Measurements from ENCODE around the gene SPDYE6. TPM values are rescaled to one million over a fixed set of nuclear protein-coding genes. Genes with fewer than 3 reads are reported as not detected.

The SPDYE6 gene
- total RNA-seq, 1 donor from 2014 or later: not detected

DNA sequence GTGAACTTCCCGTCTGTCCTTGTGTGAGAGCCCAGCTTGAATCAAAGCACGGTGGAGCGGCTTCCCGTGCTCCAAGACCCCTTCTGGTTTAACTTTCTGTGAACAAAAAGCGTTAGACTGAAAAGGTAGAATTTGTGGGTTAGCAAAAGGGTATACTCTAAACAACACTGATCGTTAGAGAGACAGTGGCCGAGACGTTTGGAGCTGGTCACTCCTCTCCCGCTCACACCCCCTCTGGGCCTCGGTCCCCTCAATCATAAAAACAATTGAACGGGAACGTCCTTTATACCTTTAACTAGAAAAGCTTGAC lies 40.4 kb upstream of the SPDYE6 start:
- Histone ChIP-seq H3K36me3 (peaks cover 0 to 24% of the 10 kb centered on the region in 2 donors), H3K27me3 (no peaks in the 10 kb centered on the region), H3K4me3 (peak overlapping the region; percentile 56 to 82), H3K4me1 (peaks cover 18% of the 10 kb centered on the region), H3K27ac (peak overlapping the region; percentile 86), H3K9me3 (no peaks in the 10 kb centered on the region)
- no peak for DNase-seq (ENCODE audit: extremely low spot score in 2 of 2)
- TF ChIP-seq POLR2AphosphoS5 (IDR thresholded peaks at IDR 0.05; ENCODE audit: insufficient read depth in 1 of 2, low read depth in 1 of 2): no peak
- no peak for TF ChIP-seq POLR2A (IDR thresholded peaks at IDR 0.05)
- TF ChIP-seq, protein P1, sequence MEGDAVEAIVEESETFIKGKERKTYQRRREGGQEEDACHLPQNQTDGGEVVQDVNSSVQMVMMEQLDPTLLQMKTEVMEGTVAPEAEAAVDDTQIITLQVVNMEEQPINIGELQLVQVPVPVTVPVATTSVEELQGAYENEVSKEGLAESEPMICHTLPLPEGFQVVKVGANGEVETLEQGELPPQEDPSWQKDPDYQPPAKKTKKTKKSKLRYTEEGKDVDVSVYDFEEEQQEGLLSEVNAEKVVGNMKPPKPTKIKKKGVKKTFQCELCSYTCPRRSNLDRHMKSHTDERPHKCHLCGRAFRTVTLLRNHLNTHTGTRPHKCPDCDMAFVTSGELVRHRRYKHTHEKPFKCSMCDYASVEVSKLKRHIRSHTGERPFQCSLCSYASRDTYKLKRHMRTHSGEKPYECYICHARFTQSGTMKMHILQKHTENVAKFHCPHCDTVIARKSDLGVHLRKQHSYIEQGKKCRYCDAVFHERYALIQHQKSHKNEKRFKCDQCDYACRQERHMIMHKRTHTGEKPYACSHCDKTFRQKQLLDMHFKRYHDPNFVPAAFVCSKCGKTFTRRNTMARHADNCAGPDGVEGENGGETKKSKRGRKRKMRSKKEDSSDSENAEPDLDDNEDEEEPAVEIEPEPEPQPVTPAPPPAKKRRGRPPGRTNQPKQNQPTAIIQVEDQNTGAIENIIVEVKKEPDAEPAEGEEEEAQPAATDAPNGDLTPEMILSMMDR (IDR thresholded peaks at IDR 0.05): no peak
- intact Hi-C loops (cut with DNase I): no loop called here

DNA sequence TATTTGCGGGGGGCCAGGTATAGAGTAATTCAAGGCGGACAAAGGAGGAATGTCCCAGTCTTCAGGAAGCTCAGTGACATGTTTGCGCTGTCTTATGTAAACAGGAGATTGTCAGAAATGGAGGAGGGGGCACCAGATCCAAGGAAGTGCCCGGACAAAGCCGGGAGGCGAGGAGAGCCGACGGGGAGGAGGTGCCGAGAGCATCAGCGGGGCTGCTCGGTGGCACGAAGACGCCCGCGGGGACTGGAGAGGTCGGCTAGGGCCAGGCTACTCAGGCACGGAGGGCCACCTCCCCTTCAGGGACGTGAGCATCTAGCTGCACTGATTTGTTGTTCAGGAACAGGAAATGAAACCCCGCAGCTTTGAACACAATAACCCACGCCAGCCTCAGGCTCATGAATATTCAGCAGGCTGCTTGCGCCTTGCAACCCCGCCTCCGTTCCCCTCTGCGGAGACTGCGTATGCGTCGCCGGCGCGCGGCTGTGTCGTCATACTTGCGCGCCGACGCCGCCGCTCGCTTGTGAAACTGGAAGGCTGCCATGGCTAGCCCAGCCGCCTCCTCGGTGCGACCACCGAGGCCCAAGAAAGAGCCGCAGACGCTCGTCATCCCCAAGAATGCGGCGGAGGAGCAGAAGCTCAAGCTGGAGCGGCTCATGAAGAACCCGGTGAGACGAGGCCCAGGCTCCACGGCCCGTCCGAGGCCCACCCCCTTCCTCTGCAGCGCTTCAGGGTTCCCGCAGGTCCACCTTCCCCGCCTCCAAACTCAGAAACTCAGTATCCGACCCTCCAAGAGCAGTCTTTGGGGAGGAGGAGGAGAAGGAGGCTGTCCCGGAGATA lies 39.8 kb upstream of the SPDYE6 start, which contains the start of gene PRKRIP1:
Gene PRKRIP1 (plus strand): TSS at position 491 of the 837 bp plus-strand sequence. CDS start 49 bp downstream, at position 540.
- intact Hi-C loops (cut with DNase I): no loop called here
- H3K36me3 ChIP-seq: peaks cover 0 to 18% of the 10 kb centered on the region in 2 donors
- no peaks in the 10 kb centered on the region for H3K27me3 ChIP-seq

DNA sequence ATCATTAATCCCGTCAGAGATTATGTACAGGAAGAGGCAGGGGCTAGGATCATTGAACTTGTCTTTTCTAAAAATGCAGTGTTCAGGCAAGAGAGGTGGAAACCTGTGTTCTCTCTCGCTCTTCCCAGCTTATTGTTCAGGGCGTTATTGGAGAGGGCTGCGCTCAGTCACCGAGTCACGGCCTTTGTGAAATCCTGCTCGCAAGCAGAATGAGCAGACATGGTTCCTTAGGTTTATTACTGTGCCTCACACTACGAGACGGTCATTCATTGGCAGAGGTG lies 39.3 kb upstream of the SPDYE6 start:
- TF ChIP-seq POLR2A (IDR thresholded peaks at IDR 0.05): no peak
- TF ChIP-seq, protein P1 (IDR thresholded peaks at IDR 0.05): no peak
- no peak for TF ChIP-seq POLR2AphosphoS5 (IDR thresholded peaks at IDR 0.05; ENCODE audit: insufficient read depth in 1 of 2, low read depth in 1 of 2)
- Histone ChIP-seq H3K4me3 (peak overlapping the region; percentile 56 to 82), H3K9me3 (no peaks in the 10 kb centered on the region), H3K4me1 (peaks cover 23% of the 10 kb centered on the region), H3K27ac (peak overlapping the region; percentile 86), H3K36me3 (peaks cover 0 to 12% of the 10 kb centered on the region in 2 donors), H3K27me3 (no peaks in the 10 kb centered on the region)
- no peak for DNase-seq (ENCODE audit: extremely low spot score in 2 of 2)
- intact Hi-C loops (cut with DNase I): no loop called here

More for the DNA sequence above, 39.8 kb upstream of the SPDYE6 start, which contains the start of gene PRKRIP1:
- no peaks in the 10 kb centered on the region for H3K9me3 ChIP-seq
- H3K4me3 ChIP-seq: peak within 1 kb of the TSS; percentile 56 to 82
- DNase-seq (ENCODE audit: extremely low spot score in 2 of 2): peak in 1 of 2 donors; percentile 92
- TF ChIP-seq POLR2AphosphoS5 (IDR thresholded peaks at IDR 0.05; ENCODE audit: insufficient read depth in 1 of 2, low read depth in 1 of 2): peak; percentile 63 to 88
- TF ChIP-seq POLR2A (IDR thresholded peaks at IDR 0.05): no peak
- TF ChIP-seq, protein P1 (IDR thresholded peaks at IDR 0.05): no peak
- H3K27ac ChIP-seq: peak within 1 kb of the TSS; percentile 86
- H3K4me1 ChIP-seq: peaks cover 18% of the 10 kb centered on the region

DNA sequence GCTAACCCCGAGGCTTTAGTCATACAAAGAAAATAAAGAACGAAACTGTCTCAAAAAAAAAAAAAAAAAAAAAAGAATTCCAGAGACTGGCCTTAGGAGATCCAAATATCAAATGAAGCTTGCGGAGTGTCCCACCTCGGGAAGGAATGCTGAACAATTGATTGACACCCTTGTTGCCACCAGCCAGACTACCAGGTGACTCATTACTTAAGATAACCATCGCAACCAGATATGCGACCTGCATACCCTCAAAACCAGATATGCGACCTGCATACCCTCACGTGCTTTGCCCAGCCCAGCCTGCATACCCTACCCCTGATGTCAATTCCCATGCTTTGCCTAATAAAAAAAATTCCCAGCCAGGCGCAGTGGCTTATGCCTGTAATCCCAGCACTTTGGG lies 37.2 kb upstream of the SPDYE6 start:
- TF ChIP-seq, protein P1 (IDR thresholded peaks at IDR 0.05): no peak
- no peak for TF ChIP-seq POLR2A (IDR thresholded peaks at IDR 0.05)
- TF ChIP-seq POLR2AphosphoS5 (IDR thresholded peaks at IDR 0.05; ENCODE audit: insufficient read depth in 1 of 2, low read depth in 1 of 2): no peak
- intact Hi-C loops (cut with DNase I): loop anchor here (5.0 kb wide), 1 partner anchor 111 kb away; no protein-coding TSS in a partner anchor
- DNase-seq (ENCODE audit: extremely low spot score in 2 of 2): no peak
- Histone ChIP-seq H3K9me3 (no peaks in the 10 kb centered on the region), H3K27me3 (no peaks in the 10 kb centered on the region), H3K4me1 (peaks cover 25% of the 10 kb centered on the region), H3K36me3 (no peaks in the 10 kb centered on the region), H3K4me3 (no peak overlapping the region), H3K27ac (no peak overlapping the region)

DNA sequence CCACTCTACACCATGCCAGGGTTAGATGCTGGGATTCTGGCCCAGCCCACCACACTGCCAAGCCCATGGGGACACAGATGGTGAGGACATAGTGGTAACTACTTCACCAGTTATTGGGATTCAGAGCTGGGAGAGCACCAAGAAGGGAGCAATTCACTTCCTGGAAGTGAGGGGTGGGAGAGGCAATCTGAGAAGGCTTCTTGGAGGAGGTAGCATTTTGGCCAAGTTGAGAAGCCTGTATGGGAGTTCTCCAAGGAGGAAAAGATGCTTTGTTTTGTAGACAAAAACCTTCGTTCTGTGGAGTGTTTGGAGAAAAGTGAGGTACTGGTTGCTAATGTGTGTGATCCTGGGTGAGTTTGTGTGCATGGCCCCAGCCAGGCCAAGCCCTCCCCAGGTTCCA lies 36.1 kb upstream of the SPDYE6 start:
- H3K4me1 ChIP-seq: peaks cover 20% of the 10 kb centered on the region
- no peak for DNase-seq (ENCODE audit: extremely low spot score in 2 of 2)
- no peak overlapping the region for H3K27ac ChIP-seq
- H3K36me3 ChIP-seq: no peaks in the 10 kb centered on the region
- H3K4me3 ChIP-seq: no peak overlapping the region
- intact Hi-C loops (cut with DNase I): loop anchor here (5.0 kb wide), 1 partner anchor 110 kb away; no protein-coding TSS in a partner anchor
- TF ChIP-seq POLR2A (IDR thresholded peaks at IDR 0.05) (no peak), POLR2AphosphoS5 (IDR thresholded peaks at IDR 0.05; ENCODE audit: insufficient read depth in 1 of 2, low read depth in 1 of 2) (no peak)
- TF ChIP-seq, protein P1 (IDR thresholded peaks at IDR 0.05): no peak
- no peaks in the 10 kb centered on the region for H3K27me3 ChIP-seq
- no peaks in the 10 kb centered on the region for H3K9me3 ChIP-seq

Data from vagina (tissue), 2 donors.